ENCODE results near the gene PLAC1.

Gene PLAC1

DNA sequence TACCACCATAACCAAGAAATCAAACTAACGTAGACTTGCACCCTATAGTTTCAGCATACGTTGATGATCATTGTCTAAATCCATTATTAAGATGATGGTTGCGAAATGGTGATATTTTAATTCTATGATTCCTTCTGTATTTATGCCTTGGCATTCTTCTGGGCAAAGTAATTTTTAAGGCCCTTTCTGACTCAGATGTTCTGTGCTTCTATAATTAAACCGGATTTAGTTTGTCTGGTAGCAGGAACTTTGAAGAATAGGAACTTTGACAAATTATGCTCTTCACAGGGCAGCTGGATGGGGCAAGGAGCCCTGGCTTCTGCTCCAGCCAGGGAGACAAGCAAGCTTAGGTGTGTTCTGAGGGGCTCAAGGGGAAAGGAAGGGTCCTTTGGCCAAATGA lies 23.8 kb upstream of the PLAC1 start:
- Histone ChIP-seq H3K4me1 (ENCODE audit: control extremely low read depth in 1 of 4, control insufficient read depth in 4 of 4, insufficient read depth in 4 of 4, low read length in 3 of 4) (no peaks in the 10 kb centered on the region), H3K27me3 (replicated peaks in 2 of 5; ENCODE audit: control insufficient read depth in 4 of 5, insufficient read depth in 5 of 5, low read length in 4 of 5) (no peaks in the 10 kb centered on the region), H3K9me3 (ENCODE audit: control extremely low read depth in 1 of 5, control insufficient read depth in 4 of 5, insufficient read depth in 2 of 5, low read depth in 1 of 5, low read length in 4 of 5) (no peaks in the 10 kb centered on the region), H3K4me3 (ENCODE audit: control insufficient read depth in 1 of 7, extremely low read depth in 1 of 7, insufficient read depth in 4 of 7, low read depth in 2 of 7, low read length in 6 of 7) (no peak overlapping the region), H3K36me3 (ENCODE audit: control insufficient read depth in 4 of 4, insufficient read depth in 4 of 4, low read length in 3 of 4) (no peaks in the 10 kb centered on the region), H3K27ac (ENCODE audit: insufficient read depth in 1 of 2, low read depth in 1 of 2, low read length in 2 of 2, poor library complexity in 1 of 2, severe bottlenecking in 2 of 2) (no peak overlapping the region)
- 78% methylated on average over 4 of the region's 4 CpGs for WGBS (ENCODE audit: insufficient coverage)
- ChIA-PET POLR2A (no interaction called here), CTCF (no interaction called here)
- no peak for DNase-seq

GRCh38 chrX:134679644-134680043 lies 21.4 kb upstream of the PLAC1 start:
- no peak for DNase-seq
- Histone ChIP-seq H3K36me3 (ENCODE audit: control insufficient read depth in 4 of 4, insufficient read depth in 4 of 4, low read length in 3 of 4) (no peaks in the 10 kb centered on the region), H3K4me1 (ENCODE audit: control extremely low read depth in 1 of 4, control insufficient read depth in 4 of 4, insufficient read depth in 4 of 4, low read length in 3 of 4) (no peaks in the 10 kb centered on the region), H3K27me3 (replicated peaks in 2 of 5; ENCODE audit: control insufficient read depth in 4 of 5, insufficient read depth in 5 of 5, low read length in 4 of 5) (no peaks in the 10 kb centered on the region), H3K4me3 (ENCODE audit: control insufficient read depth in 1 of 7, extremely low read depth in 1 of 7, insufficient read depth in 4 of 7, low read depth in 2 of 7, low read length in 6 of 7) (no peak overlapping the region), H3K27ac (ENCODE audit: insufficient read depth in 1 of 2, low read depth in 1 of 2, low read length in 2 of 2, poor library complexity in 1 of 2, severe bottlenecking in 2 of 2) (no peak overlapping the region), H3K9me3 (ENCODE audit: control extremely low read depth in 1 of 5, control insufficient read depth in 4 of 5, insufficient read depth in 2 of 5, low read depth in 1 of 5, low read length in 4 of 5) (no peaks in the 10 kb centered on the region)
- ChIA-PET CTCF (interaction anchor here (1.2 kb wide), 1 partner anchor 37 kb away, joined by 3 read pairs; no protein-coding TSS in a partner anchor), POLR2A (no interaction called here)
- WGBS (ENCODE audit: insufficient coverage), result 88% methylated on average over 3 of the region's 3 CpGs

GRCh38 chrX:134679221-134679620 lies 20.9 kb upstream of the PLAC1 start:
- no peaks in the 10 kb centered on the region for H3K36me3 ChIP-seq (ENCODE audit: control insufficient read depth in 4 of 4, insufficient read depth in 4 of 4, low read length in 3 of 4)
- CTCF ChIA-PET, result no interaction called here
- H3K4me3 ChIP-seq (ENCODE audit: control insufficient read depth in 1 of 7, extremely low read depth in 1 of 7, insufficient read depth in 4 of 7, low read depth in 2 of 7, low read length in 6 of 7), result no peak overlapping the region
- WGBS (ENCODE audit: insufficient coverage), result 88% methylated on average over 5 of the region's 5 CpGs
- POLR2A ChIA-PET, result no interaction called here
- no peak for DNase-seq
- no peak overlapping the region for H3K27ac ChIP-seq (ENCODE audit: insufficient read depth in 1 of 2, low read depth in 1 of 2, low read length in 2 of 2, poor library complexity in 1 of 2, severe bottlenecking in 2 of 2)
- H3K4me1 ChIP-seq (ENCODE audit: control extremely low read depth in 1 of 4, control insufficient read depth in 4 of 4, insufficient read depth in 4 of 4, low read length in 3 of 4), result no peaks in the 10 kb centered on the region
- no peaks in the 10 kb centered on the region for H3K27me3 ChIP-seq (replicated peaks in 2 of 5; ENCODE audit: control insufficient read depth in 4 of 5, insufficient read depth in 5 of 5, low read length in 4 of 5)
- H3K9me3 ChIP-seq (ENCODE audit: control extremely low read depth in 1 of 5, control insufficient read depth in 4 of 5, insufficient read depth in 2 of 5, low read depth in 1 of 5, low read length in 4 of 5), result no peaks in the 10 kb centered on the region

GRCh38 chrX:134677332-134677731 lies 19.1 kb upstream of the PLAC1 start:
- Histone ChIP-seq H3K9me3 (ENCODE audit: control extremely low read depth in 1 of 5, control insufficient read depth in 4 of 5, insufficient read depth in 2 of 5, low read depth in 1 of 5, low read length in 4 of 5) (no peaks in the 10 kb centered on the region), H3K27ac (ENCODE audit: insufficient read depth in 1 of 2, low read depth in 1 of 2, low read length in 2 of 2, poor library complexity in 1 of 2, severe bottlenecking in 2 of 2) (no peak overlapping the region), H3K4me1 (ENCODE audit: control extremely low read depth in 1 of 4, control insufficient read depth in 4 of 4, insufficient read depth in 4 of 4, low read length in 3 of 4) (no peaks in the 10 kb centered on the region), H3K27me3 (replicated peaks in 2 of 5; ENCODE audit: control insufficient read depth in 4 of 5, insufficient read depth in 5 of 5, low read length in 4 of 5) (no peaks in the 10 kb centered on the region), H3K4me3 (ENCODE audit: control insufficient read depth in 1 of 7, extremely low read depth in 1 of 7, insufficient read depth in 4 of 7, low read depth in 2 of 7, low read length in 6 of 7) (no peak overlapping the region), H3K36me3 (ENCODE audit: control insufficient read depth in 4 of 4, insufficient read depth in 4 of 4, low read length in 3 of 4) (no peaks in the 10 kb centered on the region)
- ChIA-PET POLR2A (no interaction called here), CTCF (no interaction called here)
- WGBS (ENCODE audit: insufficient coverage), result 83% methylated on average over 3 of the region's 4 CpGs
- DNase-seq, result no peak

- Histone ChIP-seq H3K27ac (ENCODE audit: insufficient read depth in 1 of 2, low read depth in 1 of 2, low read length in 2 of 2, poor library complexity in 1 of 2, severe bottlenecking in 2 of 2) (no peak overlapping the region), H3K4me1 (ENCODE audit: control extremely low read depth in 1 of 4, control insufficient read depth in 4 of 4, insufficient read depth in 4 of 4, low read length in 3 of 4) (no peaks in the 10 kb centered on the region), H3K36me3 (ENCODE audit: control insufficient read depth in 4 of 4, insufficient read depth in 4 of 4, low read length in 3 of 4) (no peaks in the 10 kb centered on the region), H3K9me3 (ENCODE audit: control extremely low read depth in 1 of 5, control insufficient read depth in 4 of 5, insufficient read depth in 2 of 5, low read depth in 1 of 5, low read length in 4 of 5) (no peaks in the 10 kb centered on the region), H3K27me3 (replicated peaks in 2 of 5; ENCODE audit: control insufficient read depth in 4 of 5, insufficient read depth in 5 of 5, low read length in 4 of 5) (no peaks in the 10 kb centered on the region), H3K4me3 (ENCODE audit: control insufficient read depth in 1 of 7, extremely low read depth in 1 of 7, insufficient read depth in 4 of 7, low read depth in 2 of 7, low read length in 6 of 7) (no peak overlapping the region)
- CTCF ChIA-PET, result no interaction called here
- POLR2A ChIA-PET, result no interaction called here
- 91% methylated on average over 2 of the region's 2 CpGs for WGBS (ENCODE audit: insufficient coverage)
- DNase-seq, result no peak
Observed at GRCh38 chrX:134676436-134676835, 18.2 kb upstream of the PLAC1 start.

DNA sequence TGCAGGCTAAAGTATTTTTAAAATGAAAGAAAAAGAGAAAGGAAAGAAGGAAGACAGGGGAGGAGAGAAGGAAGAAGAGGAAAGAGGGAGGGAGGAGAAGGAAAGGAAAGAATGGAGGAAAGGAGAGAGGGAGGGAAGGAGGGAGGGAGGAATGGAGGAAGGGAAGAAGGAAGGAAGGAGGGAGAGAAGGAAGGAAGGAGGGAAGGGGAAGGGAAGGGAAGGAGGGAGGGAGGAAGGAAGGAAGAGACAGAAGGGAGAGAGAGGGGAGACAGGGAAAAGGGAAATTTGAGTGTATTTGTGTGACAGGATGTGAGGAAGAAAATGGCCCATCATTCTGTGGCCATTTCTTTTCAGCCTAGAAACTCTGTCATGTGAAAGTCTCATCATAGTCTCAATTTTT lies 14.9 kb upstream of the PLAC1 start:
- Histone ChIP-seq H3K4me3 (ENCODE audit: control insufficient read depth in 1 of 7, extremely low read depth in 1 of 7, insufficient read depth in 4 of 7, low read depth in 2 of 7, low read length in 6 of 7) (no peak overlapping the region), H3K27ac (ENCODE audit: insufficient read depth in 1 of 2, low read depth in 1 of 2, low read length in 2 of 2, poor library complexity in 1 of 2, severe bottlenecking in 2 of 2) (no peak overlapping the region), H3K9me3 (ENCODE audit: control extremely low read depth in 1 of 5, control insufficient read depth in 4 of 5, insufficient read depth in 2 of 5, low read depth in 1 of 5, low read length in 4 of 5) (no peaks in the 10 kb centered on the region), H3K4me1 (ENCODE audit: control extremely low read depth in 1 of 4, control insufficient read depth in 4 of 4, insufficient read depth in 4 of 4, low read length in 3 of 4) (peaks cover 0 to 9% (median 0%) of the 10 kb centered on the region in 4 experiments), H3K36me3 (ENCODE audit: control insufficient read depth in 4 of 4, insufficient read depth in 4 of 4, low read length in 3 of 4) (no peaks in the 10 kb centered on the region), H3K27me3 (replicated peaks in 2 of 5; ENCODE audit: control insufficient read depth in 4 of 5, insufficient read depth in 5 of 5, low read length in 4 of 5) (no peaks in the 10 kb centered on the region)
- DNase-seq, result no peak
- CTCF ChIA-PET, result no interaction called here
- POLR2A ChIA-PET, result no interaction called here

- no peak for DNase-seq
- POLR2A ChIA-PET, result no interaction called here
- H3K9me3 ChIP-seq (ENCODE audit: control extremely low read depth in 1 of 5, control insufficient read depth in 4 of 5, insufficient read depth in 2 of 5, low read depth in 1 of 5, low read length in 4 of 5), result no peaks in the 10 kb centered on the region
- CTCF ChIA-PET, result no interaction called here
- H3K27ac ChIP-seq (ENCODE audit: insufficient read depth in 1 of 2, low read depth in 1 of 2, low read length in 2 of 2, poor library complexity in 1 of 2, severe bottlenecking in 2 of 2), result no peak overlapping the region
- no peak overlapping the region for H3K4me3 ChIP-seq (ENCODE audit: control insufficient read depth in 1 of 7, extremely low read depth in 1 of 7, insufficient read depth in 4 of 7, low read depth in 2 of 7, low read length in 6 of 7)
- H3K27me3 ChIP-seq (replicated peaks in 2 of 5; ENCODE audit: control insufficient read depth in 4 of 5, insufficient read depth in 5 of 5, low read length in 4 of 5), result no peaks in the 10 kb centered on the region
- WGBS (ENCODE audit: insufficient coverage), result 72% methylated on average over 3 of the region's 4 CpGs
- H3K36me3 ChIP-seq (ENCODE audit: control insufficient read depth in 4 of 4, insufficient read depth in 4 of 4, low read length in 3 of 4), result no peaks in the 10 kb centered on the region
- peaks cover 0 to 9% (median 0%) of the 10 kb centered on the region in 4 experiments for H3K4me1 ChIP-seq (ENCODE audit: control extremely low read depth in 1 of 4, control insufficient read depth in 4 of 4, insufficient read depth in 4 of 4, low read length in 3 of 4)
Observed at GRCh38 chrX:134672101-134672500, 13.8 kb upstream of the PLAC1 start.
